Measurements from ENCODE around the gene NGF. TPM values are rescaled to one million over a fixed set of nuclear protein-coding genes. Genes with fewer than 3 reads are reported as not detected.
A peak's percentile ranks its signal among the peaks of the same experiment; 100 is the strongest.
"Not testable (repeated sequence)": the region's sequence is repeated elsewhere in the genome, so short reads cannot be mapped to it uniquely, and the experiment has no call there.

NGF gene
- total RNA-seq, result 10 to 100 TPM in 1 of 8 experiments, under 1 TPM in 3, not detected in 4; 0.57 to 20.0 (median 0.78) TPM

DNA sequence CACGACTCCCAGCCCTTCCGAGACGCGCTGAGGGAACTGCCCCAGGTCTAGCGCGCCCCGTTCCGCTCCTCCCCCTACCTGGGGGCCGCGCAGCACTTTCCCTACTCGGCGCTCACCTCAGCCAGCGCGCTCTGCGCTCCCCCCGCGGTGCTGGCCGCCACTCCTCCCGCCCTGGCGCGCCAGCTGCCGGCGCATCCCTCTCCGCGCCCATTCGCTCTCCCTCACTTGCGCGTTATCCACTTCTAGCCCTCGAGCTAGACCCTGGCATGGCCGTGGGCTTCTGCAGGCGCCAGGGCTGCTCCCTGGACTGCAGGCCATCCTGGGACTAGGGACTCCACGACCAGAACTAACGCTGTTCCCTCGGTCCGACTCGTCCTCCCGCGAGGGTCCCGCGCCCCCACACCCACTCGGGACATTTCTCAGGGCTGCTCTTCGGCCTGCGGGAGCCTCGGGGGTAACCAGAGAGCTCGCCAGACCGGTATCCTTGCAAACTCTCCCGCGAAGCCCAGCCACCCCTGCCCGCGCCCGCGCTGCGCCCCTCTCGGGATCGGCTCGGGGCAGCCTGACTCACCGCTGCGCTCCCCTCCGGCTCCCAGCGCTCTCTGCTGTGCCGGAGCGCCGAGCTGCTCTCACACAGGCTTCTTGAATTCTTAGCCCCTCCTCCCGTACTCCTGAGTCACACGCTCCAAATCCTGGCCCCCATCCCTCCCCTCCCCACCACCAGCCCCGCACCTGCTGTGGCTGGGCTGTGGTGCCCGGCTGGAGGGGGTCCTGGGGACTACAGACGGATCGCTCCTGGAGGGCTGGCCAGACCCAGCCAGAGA, at the start of gene NGF:
NGF (minus strand) TSS at position 617 of the 824 bp plus-strand sequence. CDS start 51,454 bp downstream, outside the sequence.
- in situ Hi-C loops (cut with MboI; ENCODE audit: low pct_unique_long_range_greater_than_20kb in 2 of 9, low sequenced_read_pairs in 9 of 9, unreplicated experiment in 9 of 9), result loop anchor here in 1 of 9 experiments (25.0 kb wide), 1 partner anchor 201 kb away; no protein-coding TSS in a partner anchor
- H3K4me1 ChIP-seq (replicated peaks in 1 of 2), result peaks cover 0 to 12% of the 10 kb centered on the region in 2 donors
- H3K27ac ChIP-seq, result no peak within 1 kb of the TSS
- H3K4me3 ChIP-seq, result peak within 1 kb of the TSS; percentile 17 to 42 (median 38)
- WGBS, 10 experiments, result 0 to 3% (median 0%) methylated on average over 5 to 22 of the region's 69 CpGs; no CpG with 5 or more reads in 4 of the 10 experiments
- ATAC-seq (replicated peaks in 6 of 8), result peak; percentile 83 to 95 (median 88)

DNA sequence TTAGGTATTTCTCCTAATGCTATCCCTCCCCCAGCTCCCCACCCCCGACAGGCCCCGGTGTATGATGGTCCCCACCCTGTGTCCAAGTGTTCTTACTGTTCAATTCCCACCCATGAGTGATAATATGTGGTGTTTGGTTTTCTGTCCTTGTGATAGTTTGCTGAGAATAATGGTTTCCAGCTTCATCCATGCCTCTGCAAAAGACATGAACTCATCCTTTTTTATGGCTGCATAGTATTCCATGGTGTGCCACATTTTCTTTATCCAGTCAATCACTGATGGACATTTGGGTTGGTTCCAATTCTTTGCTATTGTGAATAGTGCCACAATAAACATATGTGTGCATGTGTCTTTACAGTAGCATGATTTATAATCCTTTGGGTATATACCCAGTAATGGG, 45.4 kb upstream of the NGF start:
- 80 to 100% methylated on average over 1 to 2 of the region's 2 CpGs; no CpG with 5 or more reads in 8 of the 10 experiments for WGBS, 10 experiments
- ATAC-seq (replicated peaks in 6 of 8), result not testable (repeated sequence)

DNA sequence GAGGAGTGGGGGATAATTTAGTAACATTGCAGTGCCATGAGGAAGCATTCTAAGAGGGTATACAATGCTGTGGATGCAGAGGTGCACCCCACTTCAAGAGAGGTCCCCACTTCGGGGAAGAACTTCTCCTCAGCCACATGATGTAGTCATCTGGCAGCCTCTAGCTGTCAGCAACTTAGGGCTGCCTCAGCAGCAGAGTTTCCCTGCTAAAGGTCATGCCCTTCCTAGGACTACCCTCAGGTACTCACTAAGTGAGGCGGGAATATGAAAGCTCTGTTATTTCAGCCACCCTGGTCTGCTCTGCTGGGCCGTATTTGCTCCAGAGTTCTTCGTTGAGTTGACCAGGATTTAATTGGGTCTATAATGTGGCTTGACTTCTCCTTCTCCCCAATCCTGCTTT, 41.9 kb upstream of the NGF start:
- no peak overlapping the region for H3K4me3 ChIP-seq
- WGBS, 10 experiments, result 67 to 90% (median 85%) methylated on average over 1 to 4 of the region's 4 CpGs; no CpG with 5 or more reads in 5 of the 10 experiments
- in situ Hi-C loops (cut with MboI; ENCODE audit: low pct_unique_long_range_greater_than_20kb in 2 of 9, low sequenced_read_pairs in 9 of 9, unreplicated experiment in 9 of 9), result no loop called here
- ATAC-seq (replicated peaks in 6 of 8), result no peak
- H3K4me1 ChIP-seq (replicated peaks in 1 of 2), result no peaks in the 10 kb centered on the region
- H3K27ac ChIP-seq, result no peak overlapping the region

More for the DNA sequence above, 45.4 kb upstream of the NGF start:
- H3K27ac ChIP-seq; H3K4me3 ChIP-seq; in situ Hi-C loops (cut with MboI; ENCODE audit: low pct_unique_long_range_greater_than_20kb in 2 of 9, low sequenced_read_pairs in 9 of 9, unreplicated experiment in 9 of 9); H3K4me1 ChIP-seq (replicated peaks in 1 of 2): not testable (repeated sequence)

DNA sequence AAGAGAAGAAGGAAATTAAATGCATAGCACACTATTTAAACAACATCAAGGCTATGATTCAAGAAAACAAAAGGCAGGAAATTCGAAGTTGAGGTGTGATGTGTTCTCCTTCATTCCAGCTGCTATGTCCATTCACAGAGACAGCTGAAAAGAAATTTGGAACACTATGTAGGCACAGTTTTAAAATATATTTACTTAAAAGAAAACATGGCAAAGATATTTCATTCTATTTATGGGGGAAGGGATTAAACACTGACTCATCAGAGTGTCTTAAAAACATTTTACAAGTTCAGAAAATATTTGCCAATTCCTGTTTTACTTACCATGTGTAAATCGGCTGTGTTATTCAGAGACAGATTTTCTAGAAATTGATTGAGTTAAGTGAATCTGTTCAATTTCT, 39.4 kb upstream of the NGF start:
- Histone ChIP-seq H3K4me3 (no peak overlapping the region), H3K4me1 (replicated peaks in 1 of 2) (no peaks in the 10 kb centered on the region), H3K27ac (no peak overlapping the region)
- 0 to 63% (median 31%) methylated on average over 1 to 2 of the region's 2 CpGs for WGBS, 10 experiments
- ATAC-seq (replicated peaks in 6 of 8), result no peak
- in situ Hi-C loops (cut with MboI; ENCODE audit: low pct_unique_long_range_greater_than_20kb in 2 of 9, low sequenced_read_pairs in 9 of 9, unreplicated experiment in 9 of 9), result no loop called here

DNA sequence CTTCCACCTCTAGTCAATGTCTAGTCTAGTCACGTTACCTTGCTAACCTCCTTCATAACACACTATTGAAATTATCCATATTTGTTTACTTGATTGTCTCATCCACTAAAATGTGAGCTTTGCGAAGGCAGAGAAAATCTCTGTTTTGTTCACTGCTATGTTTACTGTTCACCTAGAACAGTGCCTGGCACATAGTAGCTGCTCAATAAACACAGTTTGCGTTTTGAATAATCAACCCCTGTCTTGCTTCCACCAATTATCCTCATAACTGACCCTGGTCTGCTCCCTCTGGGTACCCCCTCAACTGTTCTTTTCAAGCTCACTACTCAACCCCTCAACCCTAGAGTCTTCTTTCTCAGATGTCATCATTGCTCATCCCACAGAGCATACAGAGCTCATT, 36.5 kb upstream of the NGF start:
- no peak overlapping the region for H3K27ac ChIP-seq
- 60 to 100% (median 93%) methylated on average over 1 to 3 of the region's 3 CpGs for WGBS, 10 experiments
- H3K4me3 ChIP-seq, result no peak overlapping the region

DNA sequence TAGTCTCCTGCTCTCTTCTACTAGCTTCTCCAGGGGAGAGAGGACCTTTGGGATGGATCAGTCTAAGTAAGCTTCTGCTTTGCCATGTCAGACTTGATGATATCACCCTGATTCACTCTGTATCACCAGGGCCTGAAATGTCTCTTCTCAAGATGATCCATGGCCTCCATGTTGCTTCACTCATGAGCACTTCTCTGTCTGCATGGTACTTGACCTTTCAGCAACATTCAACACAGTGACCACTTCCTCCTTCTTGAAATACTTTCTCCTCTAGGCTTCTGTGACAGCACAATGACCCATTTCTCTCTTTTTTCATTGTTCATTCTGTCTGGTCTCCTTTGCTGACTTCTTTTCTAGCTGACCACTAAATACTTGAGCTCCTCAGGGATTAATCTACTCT, 35.3 kb upstream of the NGF start:
- no peak overlapping the region for H3K27ac ChIP-seq
- ATAC-seq (replicated peaks in 6 of 8), result no peak
- no peaks in the 10 kb centered on the region for H3K4me1 ChIP-seq (replicated peaks in 1 of 2)
- H3K4me3 ChIP-seq, result no peak overlapping the region
- in situ Hi-C loops (cut with MboI; ENCODE audit: low pct_unique_long_range_greater_than_20kb in 2 of 9, low sequenced_read_pairs in 9 of 9, unreplicated experiment in 9 of 9), result no loop called here

More for the DNA sequence above, 36.5 kb upstream of the NGF start:
- H3K4me1 ChIP-seq (replicated peaks in 1 of 2), result no peaks in the 10 kb centered on the region
- ATAC-seq (replicated peaks in 6 of 8), result no peak
- in situ Hi-C loops (cut with MboI; ENCODE audit: low pct_unique_long_range_greater_than_20kb in 2 of 9, low sequenced_read_pairs in 9 of 9, unreplicated experiment in 9 of 9), result no loop called here

DNA sequence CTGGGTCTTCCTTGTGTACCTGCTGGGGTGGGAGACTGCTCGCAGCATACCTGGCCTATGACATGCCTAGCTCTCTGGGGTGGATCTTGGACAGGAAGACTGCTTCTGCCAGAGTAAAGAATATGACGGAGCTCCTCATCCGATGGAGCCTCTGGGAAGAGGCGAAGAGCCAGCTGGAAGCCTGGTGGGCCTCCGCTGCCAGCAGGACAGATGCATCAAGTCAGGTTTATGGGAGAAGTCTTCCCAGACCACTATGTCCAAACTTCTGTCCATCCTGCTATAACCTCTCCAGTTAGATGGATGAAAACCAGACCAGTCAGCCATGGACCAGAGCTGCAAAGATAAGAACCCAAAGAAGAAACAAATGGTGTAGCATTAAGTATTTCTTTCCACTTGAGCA, 27.7 kb upstream of the NGF start:
- no peak for ATAC-seq (replicated peaks in 6 of 8)
- H3K27ac ChIP-seq, result no peak overlapping the region
- in situ Hi-C loops (cut with MboI; ENCODE audit: low pct_unique_long_range_greater_than_20kb in 2 of 9, low sequenced_read_pairs in 9 of 9, unreplicated experiment in 9 of 9), result no loop called here
- 57 to 88% (median 80%) methylated on average over 1 to 5 of the region's 5 CpGs; no CpG with 5 or more reads in 2 of the 10 experiments for WGBS, 10 experiments
- H3K4me3 ChIP-seq, result no peak overlapping the region
- no peaks in the 10 kb centered on the region for H3K4me1 ChIP-seq (replicated peaks in 1 of 2)

DNA sequence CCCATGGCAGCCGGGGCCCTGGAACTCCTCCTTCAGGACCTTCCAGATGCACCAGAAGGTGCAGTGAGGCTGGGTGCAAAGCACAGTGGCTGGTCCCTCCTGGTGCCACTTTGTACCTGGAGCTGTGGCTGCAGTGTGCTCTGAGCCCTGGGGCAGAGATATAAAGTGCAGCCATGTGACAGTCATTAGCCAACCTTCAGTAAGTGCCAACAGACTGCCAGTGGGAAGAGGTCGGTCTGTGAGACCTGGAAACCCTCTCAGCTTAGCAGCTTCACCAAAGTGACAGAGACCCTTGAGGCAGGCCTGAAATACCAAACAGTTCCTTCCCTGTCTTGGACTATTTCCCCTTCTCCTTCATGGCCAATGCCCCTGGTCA, 26.7 kb upstream of the NGF start:
- H3K4me1 ChIP-seq (replicated peaks in 1 of 2), result no peaks in the 10 kb centered on the region
- ATAC-seq (replicated peaks in 6 of 8), result no peak
- 50 to 83% (median 63%) methylated on average over 1 to 2 of the region's 2 CpGs; no CpG with 5 or more reads in 5 of the 10 experiments for WGBS, 10 experiments
- in situ Hi-C loops (cut with MboI; ENCODE audit: low pct_unique_long_range_greater_than_20kb in 2 of 9, low sequenced_read_pairs in 9 of 9, unreplicated experiment in 9 of 9), result no loop called here
- no peak overlapping the region for H3K27ac ChIP-seq
- no peak overlapping the region for H3K4me3 ChIP-seq

DNA sequence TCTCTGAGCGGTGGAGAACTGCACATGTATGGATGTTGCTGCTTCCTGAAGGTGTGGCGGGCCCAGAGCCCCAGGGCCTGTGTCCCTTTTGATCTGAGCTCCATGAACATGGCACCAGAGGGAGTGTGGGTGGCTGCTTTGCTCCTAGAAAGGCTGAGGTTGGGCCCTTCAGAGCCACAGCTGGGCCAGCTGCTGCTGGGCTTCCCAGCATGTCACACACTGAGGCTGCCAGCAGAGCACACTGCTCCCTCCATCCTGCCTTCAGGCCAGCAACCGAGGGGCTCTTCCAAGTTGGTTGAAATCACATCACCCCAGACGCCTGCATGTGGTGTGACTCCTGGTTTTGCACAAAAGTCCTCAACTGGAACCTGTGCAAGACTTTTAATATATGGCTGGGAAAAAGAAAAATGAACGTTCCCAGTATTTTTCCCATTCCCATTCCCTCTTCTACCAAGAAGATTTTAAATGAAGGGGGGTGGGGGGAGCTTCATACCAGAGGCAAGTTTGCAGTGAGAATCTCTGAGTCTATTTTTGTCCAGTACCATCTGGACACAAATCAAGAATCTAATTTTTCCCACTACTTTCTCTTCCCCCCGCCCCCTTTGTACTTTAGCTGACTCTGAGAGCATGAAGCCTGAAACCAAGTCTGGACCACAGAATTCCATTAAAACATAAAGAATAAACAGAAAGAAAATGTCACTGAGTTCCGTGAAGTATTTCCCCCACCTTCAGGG, 26.2 kb upstream of the NGF start:
- in situ Hi-C loops (cut with MboI; ENCODE audit: low pct_unique_long_range_greater_than_20kb in 2 of 9, low sequenced_read_pairs in 9 of 9, unreplicated experiment in 9 of 9), result no loop called here
- Histone ChIP-seq H3K4me3 (no peak overlapping the region), H3K4me1 (replicated peaks in 1 of 2) (no peaks in the 10 kb centered on the region), H3K27ac (no peak overlapping the region)
- 20 to 90% (median 74%) methylated on average over 1 to 7 of the region's 7 CpGs; no CpG with 5 or more reads in 2 of the 10 experiments for WGBS, 10 experiments
- ATAC-seq (replicated peaks in 6 of 8), result peak in 2 of 8 experiments; percentile 27 to 80

DNA sequence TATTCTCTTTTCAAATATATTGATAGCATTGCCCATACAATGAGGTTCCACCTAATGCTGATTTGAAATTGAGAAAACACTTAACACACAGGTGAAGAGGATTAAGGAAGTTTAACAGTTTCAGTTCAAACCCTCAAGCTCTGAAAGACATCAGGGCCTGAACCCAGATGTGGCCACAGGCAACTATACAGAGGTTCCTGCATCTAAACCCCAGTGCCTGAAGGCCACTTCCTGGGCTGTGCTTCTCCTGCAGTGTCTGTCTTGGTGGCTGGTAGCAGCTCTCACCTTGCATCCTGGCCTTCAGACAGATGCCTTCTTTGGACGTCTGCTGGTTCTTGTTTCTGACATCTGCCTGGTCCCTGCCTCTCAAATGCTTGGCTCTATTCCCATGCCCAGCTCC, 25.1 kb upstream of the NGF start:
- 57 to 73% methylated on average over 1 of the region's 1 CpG; no CpG with 5 or more reads in 8 of the 10 experiments for WGBS, 10 experiments
- no peak for ATAC-seq (replicated peaks in 6 of 8)
- Histone ChIP-seq H3K4me1 (replicated peaks in 1 of 2) (no peaks in the 10 kb centered on the region), H3K27ac (no peak overlapping the region), H3K4me3 (no peak overlapping the region)
- in situ Hi-C loops (cut with MboI; ENCODE audit: low pct_unique_long_range_greater_than_20kb in 2 of 9, low sequenced_read_pairs in 9 of 9, unreplicated experiment in 9 of 9), result no loop called here

DNA sequence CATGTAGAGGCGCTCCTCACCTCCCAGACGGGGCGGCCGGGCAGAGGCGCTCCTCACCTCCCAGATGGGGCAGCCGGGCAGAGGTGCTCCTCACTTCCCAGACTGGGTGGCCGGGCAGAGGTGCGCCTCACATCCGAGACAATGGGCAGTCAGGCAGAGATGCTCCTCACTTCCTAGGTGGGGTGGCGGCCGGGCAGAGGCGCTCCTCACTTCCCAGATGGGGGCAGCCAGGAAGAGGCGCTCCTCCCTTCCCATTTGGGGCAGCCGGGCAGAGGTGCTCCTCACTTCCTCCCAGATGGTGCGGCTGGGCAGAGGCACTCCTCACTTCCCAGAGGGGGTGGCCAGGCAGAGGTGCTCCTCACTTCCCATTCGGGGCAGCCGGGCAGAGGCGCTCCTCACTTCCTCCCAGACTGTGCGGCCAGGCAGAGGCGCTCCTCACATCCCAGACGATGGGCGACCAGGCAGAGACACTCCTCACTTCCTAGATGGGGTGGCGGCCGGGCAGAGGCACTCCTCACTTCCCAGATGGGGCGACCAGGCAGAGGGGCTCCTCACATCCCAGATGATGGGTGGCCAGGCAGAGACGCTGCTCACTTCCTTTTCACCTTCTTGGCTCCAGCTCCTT, 22.6 kb upstream of the NGF start:
- 87 to 98% (median 92%) methylated on average over 2 to 8 of the region's 26 CpGs; no CpG with 5 or more reads in 6 of the 10 experiments for WGBS, 10 experiments
- H3K4me3 ChIP-seq; H3K27ac ChIP-seq; in situ Hi-C loops (cut with MboI; ENCODE audit: low pct_unique_long_range_greater_than_20kb in 2 of 9, low sequenced_read_pairs in 9 of 9, unreplicated experiment in 9 of 9); H3K4me1 ChIP-seq (replicated peaks in 1 of 2); ATAC-seq (replicated peaks in 6 of 8): not testable (repeated sequence)

DNA sequence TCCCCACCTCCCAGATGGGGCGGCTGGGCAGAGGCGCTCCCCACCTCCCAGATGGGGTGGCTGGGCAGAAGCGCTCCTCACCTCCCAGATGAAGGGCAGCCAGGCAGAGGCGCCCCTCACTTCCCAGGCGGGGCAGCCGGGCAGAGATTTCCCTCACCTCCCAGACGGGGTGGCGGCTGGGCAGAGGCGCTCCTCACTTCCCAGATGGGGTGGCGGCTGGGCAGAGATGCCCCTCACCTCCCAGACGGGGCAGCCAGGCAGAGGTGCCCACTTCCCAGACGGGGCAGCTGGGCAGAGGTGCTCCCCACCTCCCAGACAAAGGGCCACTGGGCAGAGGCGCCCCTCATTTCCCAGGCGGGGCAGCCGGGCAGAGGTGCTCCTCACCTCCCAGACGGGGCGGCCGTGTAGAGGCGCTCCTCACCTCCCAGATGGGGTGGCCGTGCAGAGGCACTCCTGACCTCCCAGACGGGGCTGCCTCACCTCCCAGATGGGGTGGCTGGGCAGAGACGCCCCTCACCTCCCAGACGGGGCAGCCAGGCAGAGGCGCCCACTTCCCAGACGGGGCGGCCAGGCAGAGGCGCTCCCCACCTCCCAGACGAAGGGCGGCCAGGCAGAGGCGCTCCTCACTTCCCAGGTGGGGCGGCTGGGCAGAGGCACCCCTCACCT, 21.9 kb upstream of the NGF start:
- H3K27ac ChIP-seq; in situ Hi-C loops (cut with MboI; ENCODE audit: low pct_unique_long_range_greater_than_20kb in 2 of 9, low sequenced_read_pairs in 9 of 9, unreplicated experiment in 9 of 9); H3K4me1 ChIP-seq (replicated peaks in 1 of 2); H3K4me3 ChIP-seq; ATAC-seq (replicated peaks in 6 of 8): not testable (repeated sequence)
- WGBS, 10 experiments, result 95% methylated on average over 4 of the region's 31 CpGs; no CpG with 5 or more reads in 9 of the 10 experiments

Measured in motor neuron (in vitro differentiated cells).